NCI-H2227 treated with DMSO at 0.1 percent for 48 hours (cell line): ENCODE results near the gene KRT83.
"Not testable (repeated sequence)": the region's sequence is repeated elsewhere in the genome, so short reads cannot be mapped to it uniquely, and the experiment has no call there.

ENCODE experiments used
- DNase-seq: peaks from one replicate; lab custom pipeline; 2025; lab: John Stamatoyannopoulos, UW

KRT83 gene

DNA sequence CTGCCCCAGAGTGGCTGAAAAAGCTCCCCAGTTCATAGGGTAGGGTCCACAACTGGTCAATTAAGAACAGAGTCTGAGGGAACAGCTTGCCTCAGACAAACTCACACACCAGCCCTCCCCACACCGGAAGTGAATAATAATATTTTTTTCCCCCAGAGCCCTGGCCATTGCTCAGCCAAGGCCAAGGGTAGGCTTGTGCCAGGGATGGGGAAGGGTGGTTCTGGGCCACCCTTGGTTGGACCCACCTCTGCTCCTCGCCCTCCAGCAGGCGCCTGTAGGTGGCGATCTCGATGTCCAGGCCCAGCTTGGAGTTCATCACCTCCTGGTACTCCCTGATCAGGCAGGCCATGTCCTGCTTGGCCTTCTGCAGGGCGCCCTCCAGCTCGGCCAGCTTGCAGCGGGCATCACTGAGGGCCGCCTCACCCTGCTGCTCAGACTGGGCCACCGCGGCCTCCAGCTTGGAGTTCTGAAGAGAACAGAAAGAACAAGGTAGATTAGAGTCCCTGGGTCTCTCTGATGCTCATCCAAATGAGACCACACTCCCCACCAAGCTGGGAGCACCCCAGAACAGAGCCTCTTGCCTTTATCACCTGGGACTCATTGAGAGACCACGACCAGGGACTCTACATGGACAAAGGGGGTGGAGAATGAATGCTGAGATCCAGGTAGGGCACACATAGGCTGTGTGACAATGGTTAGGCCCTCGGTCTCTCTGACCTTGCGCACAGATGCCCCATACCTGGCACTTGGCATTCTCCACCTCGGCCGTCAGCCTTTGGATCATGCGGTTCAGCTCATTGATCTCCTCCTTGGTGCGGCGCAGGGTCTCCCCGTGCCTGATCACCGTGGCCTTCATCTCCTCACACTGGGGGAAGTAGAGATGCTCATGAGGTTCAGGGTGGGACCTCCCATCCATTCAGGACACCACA, 34.1 kb downstream of the KRT83 start:
- DNase-seq, result not testable (repeated sequence)

- DNase-seq, result no peak
These were observed 35.2 kb downstream of the KRT83 start for GRCh38 chr12:52285851-52286530.

DNA sequence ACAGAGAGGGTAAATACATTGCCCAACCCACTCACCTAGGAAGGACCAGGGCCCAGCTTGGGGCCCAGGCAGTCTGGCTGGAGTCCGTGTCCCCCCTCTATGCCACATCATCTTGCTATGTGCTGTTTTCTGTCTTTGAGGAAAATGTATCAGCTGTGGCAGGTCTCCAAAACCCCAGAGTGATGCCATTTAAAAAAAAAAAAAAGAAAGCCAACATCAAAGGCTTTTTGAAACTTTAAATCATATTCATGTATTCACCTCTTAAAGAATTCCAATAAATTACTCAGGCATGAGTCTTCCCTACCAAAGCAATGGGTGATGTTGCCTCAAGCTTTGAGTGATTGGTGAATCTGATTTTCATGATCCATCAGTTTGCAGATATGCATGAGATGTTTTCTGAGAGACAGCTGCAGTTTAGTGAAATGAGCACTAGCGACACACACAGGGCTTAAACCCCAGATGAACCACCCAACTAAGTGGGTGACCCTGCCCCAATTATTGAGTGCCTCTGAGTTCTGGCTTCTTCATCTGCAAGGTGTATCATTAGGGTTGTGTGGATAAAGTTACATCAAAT, 35.9 kb downstream of the KRT83 start:
- DNase-seq, result no peak

GRCh38 chr12:52284562-52285171, 36.5 kb downstream of the KRT83 start:
- no peak for DNase-seq

DNA sequence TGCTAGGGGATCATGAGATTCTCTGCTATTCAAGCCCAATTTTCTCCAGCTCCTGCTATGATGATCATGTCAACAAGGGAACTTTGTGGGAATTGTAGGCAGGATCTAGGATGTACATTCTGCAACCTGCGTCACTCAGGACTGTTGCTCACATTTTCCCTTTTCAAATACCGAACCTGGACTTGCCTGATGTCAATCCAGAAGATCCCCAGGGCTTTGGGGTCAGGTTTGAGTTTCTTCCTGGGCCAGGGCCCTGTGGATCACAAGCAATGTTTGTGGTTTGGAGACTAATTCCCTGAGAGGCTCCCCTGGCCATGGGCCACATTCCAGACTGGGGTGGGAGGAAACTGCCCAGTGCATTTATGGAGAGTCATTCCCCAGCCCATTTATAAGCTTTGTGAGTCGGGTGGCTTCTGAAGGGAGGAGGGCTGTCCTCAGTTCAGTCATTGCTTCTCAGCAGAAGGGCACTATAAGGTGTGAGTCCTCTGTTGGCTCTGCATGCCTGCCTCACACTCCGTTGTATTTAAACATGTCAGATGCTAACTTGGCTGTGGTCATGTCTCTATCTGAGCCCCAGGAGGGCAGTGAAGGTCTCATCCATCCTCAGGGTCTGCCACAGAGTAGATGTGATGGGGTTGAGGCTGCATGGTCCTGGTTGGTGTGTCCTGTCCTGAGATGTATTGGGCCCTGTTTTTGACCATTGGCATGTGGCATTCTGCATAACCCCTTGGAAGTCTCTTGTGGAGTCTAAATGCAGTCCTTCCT, 40.2 kb downstream of the KRT83 start:
- no peak for DNase-seq

DNA sequence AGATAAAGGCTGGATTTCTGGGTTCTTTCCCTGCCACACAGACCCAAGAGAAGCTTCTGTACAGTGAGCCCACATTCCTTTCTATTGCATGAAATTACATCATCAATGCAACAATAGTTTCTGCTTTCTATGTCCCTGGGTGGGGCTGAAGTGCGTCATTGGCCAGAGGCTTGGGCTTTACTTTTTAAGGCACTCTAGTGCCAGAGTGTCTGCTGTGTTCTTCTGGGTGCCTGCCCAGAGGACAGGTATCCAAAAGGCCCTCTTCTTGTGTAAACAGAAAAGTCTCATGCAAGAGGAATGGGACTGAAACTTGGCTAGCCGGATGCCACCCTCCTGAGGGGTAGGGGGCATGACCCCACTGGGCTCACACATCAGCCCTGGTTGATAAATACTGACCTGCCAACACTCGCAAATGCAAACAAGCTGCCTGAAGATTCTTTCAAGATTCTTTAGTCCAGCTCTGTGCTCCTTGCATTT, 40.8 kb downstream of the KRT83 start:
- DNase-seq, result no peak

DNA sequence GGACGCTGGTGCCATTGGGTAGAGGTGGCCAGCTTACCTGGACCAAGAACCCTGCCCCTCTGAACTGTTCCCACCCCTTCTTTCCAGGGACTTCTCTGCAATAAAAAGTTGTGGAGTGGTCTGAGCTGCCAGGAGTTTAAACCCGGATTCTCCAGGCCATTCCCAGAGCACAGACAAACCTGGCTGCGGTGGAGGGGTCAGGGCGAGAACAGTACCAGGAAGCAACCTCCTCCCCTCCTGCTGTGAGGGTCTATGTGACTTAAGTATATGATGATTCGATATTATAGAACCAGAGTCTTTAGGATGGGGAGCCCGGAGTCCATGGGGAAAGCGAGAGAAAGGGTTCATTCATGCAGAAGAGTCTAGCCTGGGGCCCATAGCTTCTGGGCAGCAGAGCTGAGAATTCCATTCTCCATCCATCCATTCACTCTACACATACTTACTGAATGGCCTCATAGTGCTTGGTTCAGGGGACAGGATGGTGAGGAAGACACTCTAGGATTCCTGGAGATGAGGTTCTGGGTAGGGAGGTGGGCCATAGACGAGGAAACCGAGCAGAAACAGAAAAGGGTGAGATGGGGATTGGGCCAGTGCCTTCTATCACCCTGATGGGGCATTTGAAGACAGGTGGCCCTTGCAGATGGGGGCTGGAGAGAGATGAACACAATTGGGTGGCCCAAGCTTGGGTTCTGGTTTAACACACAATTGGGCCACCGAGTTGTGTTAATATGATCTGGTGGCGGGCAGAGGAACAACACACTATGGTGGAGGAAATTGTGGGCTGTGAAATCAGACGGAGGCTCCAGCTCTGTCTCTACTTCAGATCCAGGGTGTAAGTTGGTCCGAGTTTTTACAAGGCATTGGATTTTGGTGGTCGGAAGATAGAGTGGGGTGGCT, 41.5 kb downstream of the KRT83 start:
- DNase-seq, result no peak

GRCh38 chr12:52278575-52279421, 42.4 kb downstream of the KRT83 start:
- DNase-seq, result peak; percentile 24

DNA sequence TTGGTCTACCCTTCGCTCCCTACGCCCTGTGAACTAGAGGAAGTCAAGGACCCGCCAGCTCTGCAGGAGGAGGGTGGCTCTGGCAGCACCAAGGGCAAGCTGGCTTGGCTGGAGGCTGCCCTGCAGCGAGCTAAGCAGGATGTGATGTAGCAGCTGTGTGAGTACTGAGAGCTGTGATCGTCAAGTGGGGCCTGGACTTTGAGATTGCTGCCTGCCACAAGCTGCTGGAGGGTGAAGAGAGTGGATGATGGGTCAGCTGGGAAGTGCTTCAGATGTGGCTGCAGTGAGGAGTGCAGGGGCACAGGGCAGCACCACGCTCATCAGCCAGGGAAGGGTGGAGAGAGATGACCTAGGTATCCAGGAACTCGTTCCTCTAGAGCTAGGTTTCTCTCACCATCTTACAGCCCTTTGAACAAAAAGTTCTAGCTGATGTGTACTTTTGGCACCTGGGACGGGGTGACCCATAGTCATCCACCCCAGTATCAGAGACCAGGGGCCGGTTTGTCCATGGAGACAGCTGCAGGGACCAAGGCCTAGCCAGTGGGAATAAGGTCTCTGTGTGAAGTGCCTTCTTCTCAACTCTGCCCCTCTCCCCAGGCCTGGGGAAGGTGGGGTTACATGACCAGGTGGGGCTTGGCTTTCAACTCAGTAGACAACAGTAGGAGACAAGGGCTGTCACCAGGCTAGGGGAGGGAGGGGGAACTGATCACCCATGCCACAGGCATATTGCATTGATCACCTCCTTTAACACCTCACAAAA, 43.5 kb downstream of the KRT83 start:
- no peak for DNase-seq

DNA sequence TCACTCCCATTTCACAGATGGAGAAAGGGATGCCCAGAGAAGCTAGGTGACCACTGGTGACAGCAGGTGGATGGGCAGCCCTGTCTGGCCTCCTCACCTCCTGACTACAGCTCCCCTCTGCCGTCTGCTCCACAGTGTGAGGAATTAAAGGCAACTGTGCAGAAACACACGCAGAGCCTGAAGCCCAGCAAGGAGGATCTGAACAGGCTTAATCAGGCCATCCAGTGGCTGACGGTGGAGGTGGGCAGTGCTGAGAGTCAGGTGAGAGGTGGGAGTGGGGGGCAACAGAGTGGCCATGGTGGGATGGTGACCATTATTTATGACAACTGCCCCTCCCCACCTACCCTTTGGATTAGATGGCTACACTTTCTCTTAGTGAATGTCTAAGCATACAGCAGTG, 45.5 kb downstream of the KRT83 start:
- no peak for DNase-seq

GRCh38 chr12:52274521-52275120, 46.6 kb downstream of the KRT83 start, which contains the start of gene KRT86:
KRT86 (plus strand) TSS chr12:52274645; CDS start chr12:52301917, 27,272 bp downstream.
- no peak for DNase-seq

GRCh38 chr12:52271158-52271557, 50.0 kb downstream of the KRT83 start:
- no peak for DNase-seq

GRCh38 chr12:52270541-52271070, 50.6 kb downstream of the KRT83 start:
- no peak for DNase-seq

DNA sequence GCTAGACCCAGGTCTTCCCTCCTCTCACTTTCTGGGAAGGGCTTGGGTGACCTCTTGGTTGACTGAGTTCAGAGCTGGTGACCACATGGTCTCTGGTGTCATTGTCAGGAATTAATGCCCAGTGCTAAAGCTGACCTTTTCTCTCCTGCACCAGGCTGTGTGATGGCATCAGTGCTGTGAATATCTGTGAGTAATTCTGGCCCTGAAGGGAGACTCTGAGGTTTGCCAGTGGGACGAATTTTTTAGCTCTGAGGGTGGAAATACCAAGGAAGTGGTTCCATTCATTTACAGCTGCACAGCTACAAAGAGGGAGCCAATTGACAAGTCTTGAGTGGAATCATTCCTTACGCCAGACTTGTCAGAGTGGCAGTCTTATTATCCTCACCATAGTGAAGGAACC, 53.0 kb downstream of the KRT83 start:
- DNase-seq, result no peak

GRCh38 chr12:52267699-52268098, 53.5 kb downstream of the KRT83 start:
- DNase-seq, result no peak

- no peak for DNase-seq
These were observed 53.9 kb downstream of the KRT83 start for GRCh38 chr12:52267266-52267665.

- no peak for DNase-seq
These were observed 54.7 kb downstream of the KRT83 start for GRCh38 chr12:52266514-52266913.

DNA sequence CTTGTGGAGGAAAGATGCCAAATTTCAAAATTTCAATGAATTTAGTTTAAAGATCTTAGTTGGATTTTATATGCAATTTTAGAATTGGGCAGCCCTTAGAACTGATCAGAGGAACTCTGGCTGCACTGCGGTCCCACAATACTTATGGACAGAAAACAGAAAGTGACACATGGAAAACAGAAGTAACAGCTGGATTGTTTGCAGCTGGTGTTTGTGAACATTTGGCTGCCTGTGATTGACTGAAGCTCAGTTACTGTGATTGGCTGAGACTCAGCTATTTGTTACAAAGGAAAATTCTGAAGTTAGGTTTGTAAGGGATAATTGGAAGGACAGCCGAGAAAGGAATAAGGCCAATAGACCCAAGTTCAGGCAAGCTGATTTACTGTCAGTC, 56.8 kb downstream of the KRT83 start:
- no peak for DNase-seq
